CD4-positive, alpha-beta T cell treated with Interleukin-4 for 4 hours (primary cell): ENCODE data around the gene CFAP46.

Source experiments
- DNase-seq: peaks from one replicate; pipeline ENCODE4 v3.0.0-alpha.2; 2020

Gene CFAP46

GRCh38 chr10:132764108-132764507, 178.3 kb downstream of the CFAP46 start:
- no peak for DNase-seq

DNA sequence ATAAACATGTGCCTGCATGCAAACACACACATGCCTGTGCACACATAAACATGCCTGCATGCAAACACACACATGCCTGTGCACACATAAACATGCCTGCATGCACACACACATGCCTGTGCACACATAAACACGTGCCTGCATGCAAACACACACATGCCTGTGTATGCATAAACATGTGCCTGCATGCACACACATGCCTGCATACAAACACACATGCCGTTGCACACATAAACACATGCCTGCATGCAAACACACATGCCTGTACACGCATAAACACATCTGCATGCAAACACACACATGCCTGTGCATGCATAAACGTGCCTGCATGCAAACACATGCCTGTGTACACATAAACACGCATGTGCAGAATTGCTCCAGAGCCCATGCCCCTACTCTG, 178.8 kb downstream of the CFAP46 start:
- DNase-seq: no peak

DNA sequence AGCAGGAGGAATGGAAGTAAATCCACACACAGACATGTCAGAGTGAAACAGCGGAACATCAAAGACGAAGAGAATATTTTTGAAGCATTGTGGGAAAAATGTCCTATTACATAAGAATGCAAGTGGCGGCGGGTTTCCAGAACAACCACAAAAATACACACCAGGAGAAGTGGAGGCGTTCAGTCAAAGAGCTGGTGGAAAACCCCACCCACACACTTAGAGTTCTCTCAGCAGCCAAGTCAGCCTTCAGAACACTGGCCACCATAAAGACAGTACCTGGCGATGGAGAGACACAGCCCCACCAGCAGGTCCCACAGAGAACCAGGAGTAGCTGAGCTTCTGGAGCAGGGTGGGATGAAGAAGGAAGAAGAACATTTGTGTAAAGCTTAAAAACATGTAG, 180.1 kb downstream of the CFAP46 start:
- no peak for DNase-seq

- no peak for DNase-seq
Observed at GRCh38 chr10:132761395-132762060, 180.8 kb downstream of the CFAP46 start.

GRCh38 chr10:132758865-132759264, 183.5 kb downstream of the CFAP46 start:
- DNase-seq: no peak
